ENCODE results near the gene APOB. TPM values are rescaled to one million over a fixed set of nuclear protein-coding genes. Genes with fewer than 3 reads are reported as not detected.

The APOB gene
- total RNA-seq, 1 experiment from 2014 or later: not detected

DNA sequence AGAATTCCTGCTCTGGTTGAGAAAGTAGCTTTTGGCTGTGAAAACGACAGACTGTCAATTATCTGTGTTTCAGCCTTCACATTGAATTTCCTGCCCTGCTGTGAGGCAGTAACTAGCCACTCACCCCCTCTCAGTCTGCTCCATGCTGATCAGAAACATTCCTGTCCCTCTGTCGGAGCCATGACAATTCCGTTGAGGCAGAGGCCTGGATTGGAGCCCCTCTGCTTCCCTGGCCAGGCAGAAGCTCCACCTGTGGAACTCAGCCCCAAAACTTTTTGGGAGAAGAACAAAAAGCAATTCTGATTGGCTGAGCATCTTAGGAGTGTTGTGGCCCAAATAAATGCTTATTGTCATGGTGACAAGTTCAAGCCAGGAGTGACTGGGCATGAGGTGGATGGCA lies 60.0 kb downstream of the APOB start:
- no peak for DNase-seq (ENCODE audit: low spot score)

GRCh38 chr2:20982861-20983260 lies 61.0 kb downstream of the APOB start:
- no peak for DNase-seq (ENCODE audit: low spot score)

DNA sequence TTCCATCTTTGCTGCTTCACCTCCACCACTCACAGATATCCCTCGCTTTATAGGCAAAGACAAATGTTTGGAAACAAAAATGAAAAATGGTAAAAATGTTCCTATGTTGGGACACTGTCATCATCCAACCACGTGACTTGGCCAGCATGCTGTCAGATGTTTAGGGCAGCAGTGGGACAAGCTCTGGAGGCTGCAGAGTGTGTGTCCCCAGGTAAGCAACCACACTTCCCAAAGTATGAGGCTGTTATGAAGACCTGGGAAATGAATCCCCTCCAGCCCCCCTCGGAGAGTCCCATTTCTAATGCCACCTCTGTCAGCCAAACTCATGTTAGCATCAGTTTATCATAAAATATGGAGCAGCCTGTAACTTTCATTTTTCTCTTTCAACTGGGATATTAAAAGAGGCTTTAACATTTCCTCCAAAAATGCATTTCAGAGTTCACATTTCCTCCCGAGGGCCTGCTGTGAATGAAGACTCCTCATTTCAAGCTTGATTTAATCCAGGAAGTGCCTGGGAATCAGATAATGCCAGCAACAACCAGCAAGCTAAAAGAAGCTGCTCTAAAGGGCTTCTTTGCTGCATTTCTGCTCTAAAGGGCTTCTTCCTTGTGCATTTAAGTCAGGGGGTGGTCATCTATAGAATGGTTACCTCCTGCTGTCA lies 66.2 kb downstream of the APOB start:
- DNase-seq (ENCODE audit: low spot score): no peak

DNA sequence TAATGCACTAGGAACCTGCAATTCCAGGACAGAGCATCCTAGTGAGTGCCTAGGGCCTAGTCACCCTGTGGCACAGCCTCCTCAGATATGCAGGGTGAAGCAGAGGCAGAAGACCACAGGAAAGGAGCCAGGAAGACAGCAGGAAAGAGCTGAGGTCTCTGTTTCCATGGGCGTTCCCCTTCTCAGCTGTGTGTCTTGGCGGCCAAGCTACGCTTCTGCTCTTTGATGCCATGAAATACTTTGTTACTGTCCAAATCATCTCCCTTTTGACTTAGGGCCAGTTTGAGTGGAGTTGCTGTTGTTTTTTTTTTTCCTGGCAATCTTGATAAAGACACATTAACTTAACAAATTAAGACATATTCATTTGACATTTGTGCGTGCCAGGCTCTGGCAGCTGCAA lies 67.3 kb downstream of the APOB start:
- no peak for DNase-seq (ENCODE audit: low spot score)

GRCh38 chr2:20972792-20973565 lies 70.9 kb downstream of the APOB start:
- no peak for DNase-seq (ENCODE audit: low spot score)

GRCh38 chr2:20972110-20972509 lies 71.8 kb downstream of the APOB start:
- no peak for DNase-seq (ENCODE audit: low spot score)

DNA sequence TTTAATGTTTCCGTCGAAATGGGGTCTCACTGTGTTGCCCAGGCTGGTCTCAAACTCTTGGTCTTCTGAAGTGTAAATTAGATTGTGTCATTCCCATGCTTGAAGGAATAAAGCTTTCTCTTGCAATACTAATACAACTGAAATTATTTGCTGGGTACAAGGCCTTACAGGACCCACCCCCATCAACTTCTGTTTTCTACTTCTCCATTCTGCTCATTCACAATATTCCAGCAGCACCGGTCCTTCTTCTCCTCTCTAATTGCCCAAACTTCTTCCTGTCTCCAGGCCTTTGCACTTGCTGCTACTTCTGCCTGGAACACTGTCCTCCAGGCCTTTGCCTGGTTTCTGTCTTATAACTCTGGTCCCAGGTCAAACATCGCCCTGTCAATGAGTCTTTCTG lies 73.8 kb downstream of the APOB start:
- no peak for DNase-seq (ENCODE audit: low spot score)

- no peak for DNase-seq (ENCODE audit: low spot score)
These were observed 77.7 kb downstream of the APOB start for GRCh38 chr2:20966061-20966595.

- DNase-seq (ENCODE audit: low spot score): no peak
These were observed 78.7 kb downstream of the APOB start for GRCh38 chr2:20965221-20965620.

GRCh38 chr2:20963867-20964266 lies 80.0 kb downstream of the APOB start:
- DNase-seq (ENCODE audit: low spot score): no peak

- peak; percentile 61 for DNase-seq (ENCODE audit: low spot score)
These were observed 80.8 kb downstream of the APOB start for GRCh38 chr2:20962939-20963557.

DNA sequence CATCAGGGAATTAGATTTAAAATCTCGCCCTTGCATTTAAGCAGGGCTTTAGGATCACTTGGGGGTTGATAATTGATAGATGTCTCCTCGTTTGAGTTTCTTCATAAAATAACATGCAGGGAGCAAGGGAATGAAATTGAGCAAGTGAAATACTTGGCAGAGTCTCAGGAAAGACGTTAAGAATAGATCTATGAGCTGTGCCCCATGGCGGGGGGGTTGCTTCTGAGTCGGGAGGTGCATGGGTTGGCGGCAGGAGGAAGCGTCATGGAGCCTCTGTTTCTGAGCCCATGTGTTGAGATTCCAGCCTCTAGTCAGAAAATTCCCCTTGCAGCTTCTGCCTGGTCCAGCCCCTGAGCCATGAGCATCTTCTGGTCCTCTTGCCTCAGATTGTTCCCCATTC lies 82.0 kb downstream of the APOB start:
- no peak for DNase-seq (ENCODE audit: low spot score)

DNA sequence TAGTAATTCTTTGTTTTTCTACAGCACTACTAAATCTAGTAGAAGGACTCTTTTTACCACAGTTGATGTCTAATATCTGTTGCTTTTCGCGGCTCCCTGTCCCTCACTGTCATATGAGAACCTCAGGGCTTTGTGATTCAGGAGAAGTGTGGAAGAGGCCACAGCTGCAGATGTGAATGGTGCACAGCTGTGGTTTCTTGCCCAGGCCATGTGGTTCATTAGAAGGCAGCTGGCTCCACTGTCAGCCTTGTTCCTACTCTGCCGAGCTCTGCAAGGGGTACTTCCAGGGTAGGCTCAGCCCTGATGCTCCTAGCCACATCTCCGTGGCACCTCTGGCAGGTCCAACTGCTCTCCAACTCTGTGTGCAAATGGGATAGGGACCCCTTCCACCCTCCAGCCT lies 83.9 kb downstream of the APOB start:
- DNase-seq (ENCODE audit: low spot score): no peak

DNA sequence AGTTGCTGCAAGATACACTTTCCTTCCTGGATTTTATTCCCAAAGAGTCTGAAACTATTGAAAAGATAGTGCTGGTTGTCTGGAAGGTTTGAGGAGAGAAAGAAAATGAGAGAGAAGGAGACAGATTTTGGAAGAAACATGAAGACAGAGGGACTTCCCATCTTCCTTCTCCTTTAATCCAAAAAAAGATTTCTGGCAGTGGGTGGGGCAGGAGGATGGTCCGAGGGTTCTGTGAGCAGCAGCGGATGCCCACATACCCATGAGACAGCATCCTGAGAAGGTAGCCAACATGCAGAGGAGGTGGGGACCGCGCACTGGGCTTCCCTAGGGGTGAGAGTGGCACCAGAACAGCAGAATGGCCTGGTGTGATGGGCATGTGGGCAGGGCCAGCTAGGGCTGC lies 84.6 kb downstream of the APOB start:
- DNase-seq (ENCODE audit: low spot score): no peak

GRCh38 chr2:20957788-20958525 lies 85.9 kb downstream of the APOB start:
- no peak for DNase-seq (ENCODE audit: low spot score)

GRCh38 chr2:20955277-20956026 lies 88.4 kb downstream of the APOB start:
- DNase-seq (ENCODE audit: low spot score): no peak

- DNase-seq (ENCODE audit: low spot score): no peak
These were observed 90.6 kb downstream of the APOB start for GRCh38 chr2:20953146-20953824.

Measured in A172 (cell line).